Endodermal cell (in vitro differentiated cells): ENCODE measurements around the gene CDKN3. TPM values are rescaled to one million over a fixed set of nuclear protein-coding genes. Genes with fewer than 3 reads are reported as not detected.
"Not testable (repeated sequence)": the region's sequence is repeated elsewhere in the genome, so short reads cannot be mapped to it uniquely, and the experiment has no call there.

Experiments used
- DNase-seq: peaks from one replicate; pipeline ENCODE4 v3.0.0-alpha.2; 2017
- H3K27ac ChIP-seq: 2 replicates; pipeline ENCODE4 v1.5.1; 2013; ENCODE audit warnings: mild to moderate bottlenecking, low read depth, low read length, moderate library complexity
- H3K27me3 ChIP-seq: 2 replicates; pipeline ENCODE4 v1.6.1; 2013; ENCODE audit warnings: mild to moderate bottlenecking, low read length, moderate library complexity; ENCODE audit not compliant: insufficient read depth, control insufficient read depth, poor library complexity, severe bottlenecking
- H3K36me3 ChIP-seq: 2 replicates; pipeline ENCODE4 v1.7.0; 2013; ENCODE audit warnings: mild to moderate bottlenecking, low read length, moderate library complexity; ENCODE audit not compliant: control insufficient read depth, insufficient read depth
- H3K4me1 ChIP-seq: one replicate; pipeline ENCODE4 v1.7.0; 2013; ENCODE audit warnings: low read length; ENCODE audit not compliant: control insufficient read depth, insufficient read depth
- H3K4me3 ChIP-seq: 2 replicates; pipeline ENCODE4 v1.5.1; 2013; ENCODE audit warnings: mild to moderate bottlenecking, low read length, moderate library complexity
- H3K9ac ChIP-seq: 2 replicates; pipeline ENCODE4 v1.6.1; 2013; ENCODE audit warnings: mild to moderate bottlenecking, low read length, moderate library complexity; ENCODE audit not compliant: poor library complexity, severe bottlenecking; ENCODE audit errors: extremely low read depth
- H3K9me3 ChIP-seq: 2 replicates; pipeline ENCODE4 v1.6.1; 2013; ENCODE audit warnings: mild to moderate bottlenecking, low read length, moderate library complexity; ENCODE audit not compliant: control insufficient read depth
- H3K27ac Mint-ChIP-seq: 2 replicates; pipeline ENCODE4 v1.8.0; 2020; ENCODE audit warnings: mixed read lengths
- H3K27me3 Mint-ChIP-seq: 2 replicates; pipeline ENCODE4 v1.8.0; 2021; ENCODE audit warnings: mild to moderate bottlenecking, mixed read lengths; ENCODE audit not compliant: insufficient read depth
- H3K36me3 Mint-ChIP-seq: 2 replicates; pipeline ENCODE4 v1.8.0; 2020; ENCODE audit warnings: low read depth, mixed read lengths
- H3K4me1 Mint-ChIP-seq: 2 replicates; pipeline ENCODE4 v1.8.0; 2020; ENCODE audit warnings: mixed read lengths
- H3K4me3 Mint-ChIP-seq: 2 replicates; pipeline ENCODE4 v1.8.0; 2020; ENCODE audit warnings: mild to moderate bottlenecking, moderate library complexity, mixed read lengths
- H3K9me3 Mint-ChIP-seq: 2 replicates; pipeline ENCODE4 v1.8.0; 2020; ENCODE audit warnings: mild to moderate bottlenecking, mixed read lengths
- WGBS, 2 experiments: methylation state at CpG; one replicate each; pipeline versions ENCODE4 v1.1.5 to v1.1.7; 2013; ENCODE audit warnings: missing lambda C conversion rate in 2 of 2, mixed read lengths in 1 of 2; ENCODE audit not compliant: insufficient coverage in 1 of 2, insufficient read length in 1 of 2; 5-methylcytosine and 5-hydroxymethylcytosine counted together
- total RNA-seq, 2 donors: library from RNA; stranded (reverse); fragmentation: NEBNext Ultra II Directional in 1 of 2; extraction: Animal tissue kit (Norgen Biotek cat#: 25700) in 1 of 2; gene quantifications; 2 replicates in 1 of 2; 3 replicates in 1 of 2; pipeline ENCODE4 v1.2.1, GENCODE V29; 2021
- TF ChIP-seq, protein P1 (sequence below): fragments of 200-600 bp; sonication (generic); conservative IDR thresholded peaks from 2 replicates; pipeline ENCODE4 v1.5.0; 2021; ENCODE audit warnings: antibody characterized with exemption, mild to moderate bottlenecking

Gene CDKN3
- total RNA-seq, 2 donors from 2014 or later: 31.5 to 39.8 TPM

DNA sequence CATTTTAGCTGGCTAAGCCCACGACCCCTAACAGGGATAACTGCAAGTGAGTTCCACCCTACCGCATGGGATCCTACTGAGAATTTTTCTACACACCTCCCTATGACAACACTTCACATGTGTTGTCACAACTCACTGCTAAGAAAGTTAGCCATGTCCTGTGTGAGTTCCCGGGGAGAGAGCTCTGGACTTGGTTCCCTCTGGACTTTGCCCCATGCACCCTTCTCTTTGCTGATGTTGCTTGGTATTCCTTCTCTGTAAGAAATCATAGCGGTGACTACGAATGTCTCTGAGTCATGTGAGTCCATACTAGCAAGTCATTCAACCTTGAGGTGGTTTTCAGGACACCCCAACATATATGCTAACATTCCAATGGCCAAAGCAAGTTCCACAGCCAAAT lies 9.5 kb upstream of the CDKN3 start:
- no peaks in the 10 kb centered on the region for H3K36me3 Mint-ChIP-seq
- TF ChIP-seq, protein P1, sequence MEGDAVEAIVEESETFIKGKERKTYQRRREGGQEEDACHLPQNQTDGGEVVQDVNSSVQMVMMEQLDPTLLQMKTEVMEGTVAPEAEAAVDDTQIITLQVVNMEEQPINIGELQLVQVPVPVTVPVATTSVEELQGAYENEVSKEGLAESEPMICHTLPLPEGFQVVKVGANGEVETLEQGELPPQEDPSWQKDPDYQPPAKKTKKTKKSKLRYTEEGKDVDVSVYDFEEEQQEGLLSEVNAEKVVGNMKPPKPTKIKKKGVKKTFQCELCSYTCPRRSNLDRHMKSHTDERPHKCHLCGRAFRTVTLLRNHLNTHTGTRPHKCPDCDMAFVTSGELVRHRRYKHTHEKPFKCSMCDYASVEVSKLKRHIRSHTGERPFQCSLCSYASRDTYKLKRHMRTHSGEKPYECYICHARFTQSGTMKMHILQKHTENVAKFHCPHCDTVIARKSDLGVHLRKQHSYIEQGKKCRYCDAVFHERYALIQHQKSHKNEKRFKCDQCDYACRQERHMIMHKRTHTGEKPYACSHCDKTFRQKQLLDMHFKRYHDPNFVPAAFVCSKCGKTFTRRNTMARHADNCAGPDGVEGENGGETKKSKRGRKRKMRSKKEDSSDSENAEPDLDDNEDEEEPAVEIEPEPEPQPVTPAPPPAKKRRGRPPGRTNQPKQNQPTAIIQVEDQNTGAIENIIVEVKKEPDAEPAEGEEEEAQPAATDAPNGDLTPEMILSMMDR: no peak
- DNase-seq: no peak
- no peaks in the 10 kb centered on the region for H3K4me1 Mint-ChIP-seq
- Histone ChIP-seq H3K27ac (no peak overlapping the region), H3K9me3 (no peaks in the 10 kb centered on the region), H3K4me3 (no peak overlapping the region), H3K9ac (no peak overlapping the region), H3K36me3 (no peaks in the 10 kb centered on the region), H3K27me3 (no peaks in the 10 kb centered on the region), H3K4me1 (no peaks in the 10 kb centered on the region)
- 94 to 95% methylated on average over 5 of the region's 5 CpGs for WGBS, 2 experiments
- no peaks in the 10 kb centered on the region for H3K9me3 Mint-ChIP-seq
- H3K27ac Mint-ChIP-seq: no peak overlapping the region
- peaks cover 5% of the 10 kb centered on the region for H3K27me3 Mint-ChIP-seq
- no peak overlapping the region for H3K4me3 Mint-ChIP-seq

DNA sequence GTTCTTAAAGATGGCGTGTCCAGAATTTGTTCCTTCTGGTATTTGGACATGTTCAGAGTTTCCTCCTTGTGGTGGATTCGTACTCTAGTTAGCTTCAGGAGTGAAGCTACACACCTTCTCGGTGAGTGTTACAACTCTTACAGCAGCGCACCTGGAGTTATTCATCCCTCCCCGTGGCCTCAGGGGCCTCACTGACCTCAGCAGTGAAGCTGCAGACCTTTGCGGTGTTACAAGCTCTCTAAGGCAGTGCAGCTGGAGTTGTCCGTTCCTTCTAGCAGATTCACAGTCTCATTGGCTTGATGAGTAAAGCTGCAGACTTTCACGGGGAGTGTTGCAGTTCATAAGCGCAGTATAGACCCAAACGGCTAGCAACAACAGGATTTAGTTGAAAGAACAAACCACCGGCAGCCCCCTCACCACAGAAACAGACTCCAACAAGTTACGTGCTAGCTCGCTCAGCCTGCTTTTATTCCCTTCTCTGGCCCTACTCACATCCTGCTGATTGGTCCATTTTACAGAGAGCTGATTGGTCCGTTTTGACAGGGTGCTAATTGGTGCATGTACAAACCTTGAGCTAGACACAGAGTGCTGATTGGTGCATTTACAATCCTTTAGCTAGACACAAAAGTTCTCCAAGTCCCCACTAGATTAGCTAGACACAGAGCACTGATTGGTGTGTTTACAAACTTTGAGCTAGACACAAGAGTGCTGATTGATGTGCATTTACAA lies 4.5 kb upstream of the CDKN3 start:
- H3K4me3 ChIP-seq: no peak overlapping the region

DNA sequence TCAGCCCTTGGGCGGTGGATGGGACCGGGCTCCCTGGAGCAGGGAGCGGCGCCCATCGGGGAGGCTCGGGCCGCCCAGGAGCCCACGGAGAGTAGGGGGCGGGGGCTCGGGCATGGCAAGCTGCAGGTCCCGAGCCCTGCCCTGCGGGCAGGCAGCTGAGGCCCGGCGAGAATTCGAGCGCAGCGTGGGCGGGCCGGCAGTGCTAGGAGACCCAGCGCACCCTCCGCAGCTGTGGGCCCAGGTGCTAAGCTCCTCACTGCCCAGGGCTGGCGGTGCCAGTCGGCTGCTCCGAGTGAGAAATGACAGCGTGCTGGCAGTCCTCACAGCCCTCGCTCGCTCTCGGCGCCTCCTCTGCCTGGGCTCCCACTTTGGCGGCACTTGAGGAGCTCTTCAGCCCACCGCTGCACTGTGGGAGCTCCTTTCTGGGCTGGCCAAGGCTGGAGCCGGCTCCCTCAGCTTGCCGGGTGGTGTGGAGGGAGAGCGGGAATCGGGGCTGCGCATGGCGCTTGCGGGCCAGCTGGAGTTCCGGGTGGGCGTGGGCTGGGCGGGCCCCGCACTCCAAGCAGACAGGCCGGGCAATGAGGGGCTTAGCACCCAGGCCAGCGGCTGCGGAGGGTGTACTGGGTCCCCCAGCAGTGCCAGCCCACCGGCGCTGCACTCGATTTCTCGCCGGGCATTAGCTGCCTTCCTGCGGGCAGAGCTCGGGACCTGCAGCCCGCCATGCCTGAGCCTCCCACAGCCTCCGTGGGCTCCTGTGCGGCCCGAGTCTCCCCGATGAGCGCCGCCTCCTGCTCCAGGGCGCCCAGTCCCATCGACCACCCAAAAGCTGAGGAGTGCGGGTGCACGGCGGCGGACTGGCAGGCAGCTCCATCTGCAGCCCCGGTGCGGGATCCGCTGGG lies 3.6 kb upstream of the CDKN3 start:
- not testable (repeated sequence) for H3K27me3 ChIP-seq, H3K4me1 Mint-ChIP-seq, H3K27ac Mint-ChIP-seq, H3K4me1 ChIP-seq, H3K36me3 ChIP-seq, H3K9me3 Mint-ChIP-seq, H3K4me3 ChIP-seq, H3K27ac ChIP-seq, H3K9me3 ChIP-seq, H3K9ac ChIP-seq, H3K36me3 Mint-ChIP-seq
- DNase-seq: peak; percentile 53
- Mint-ChIP-seq H3K4me3 (peak overlapping the region; percentile 44), H3K27me3 (peaks cover 12% of the 10 kb centered on the region)
- WGBS, 2 experiments: 93 to 95% methylated on average over 49 to 68 of the region's 68 CpGs

More for the DNA sequence above, 4.5 kb upstream of the CDKN3 start:
- no peaks in the 10 kb centered on the region for H3K36me3 ChIP-seq
- no peaks in the 10 kb centered on the region for H3K36me3 Mint-ChIP-seq
- no peak overlapping the region for H3K9ac ChIP-seq
- H3K4me1 ChIP-seq: no peaks in the 10 kb centered on the region
- no peaks in the 10 kb centered on the region for H3K27me3 ChIP-seq
- H3K27ac Mint-ChIP-seq: no peak overlapping the region
- no peaks in the 10 kb centered on the region for H3K4me1 Mint-ChIP-seq
- no peak for DNase-seq
- no peaks in the 10 kb centered on the region for H3K9me3 Mint-ChIP-seq
- peaks cover 12% of the 10 kb centered on the region for H3K27me3 Mint-ChIP-seq
- H3K4me3 Mint-ChIP-seq: no peak overlapping the region
- no peaks in the 10 kb centered on the region for H3K9me3 ChIP-seq
- no peak overlapping the region for H3K27ac ChIP-seq
- TF ChIP-seq, protein P1: no peak
- WGBS, 2 experiments: 85 to 90% methylated on average over 12 to 14 of the region's 14 CpGs
